Neural progenitor cell (in vitro differentiated cells): ENCODE data around the gene RNFT2.

Experiments
- EZH2phosphoT487 ChIP-seq: fragments of 200-600 bp; sonication (generic); IDR thresholded peaks from 2 replicates; pipeline ENCODE4 v1.6.1; 2017; ENCODE audit warnings: antibody characterized with exemption
- TF ChIP-seq, protein P1 (sequence below): fragments of 200-600 bp; sonication (generic); IDR thresholded peaks from 2 replicates; pipeline ENCODE4 v1.5.1; 2017; ENCODE audit warnings: antibody characterized with exemption, mild to moderate bottlenecking

DNA sequence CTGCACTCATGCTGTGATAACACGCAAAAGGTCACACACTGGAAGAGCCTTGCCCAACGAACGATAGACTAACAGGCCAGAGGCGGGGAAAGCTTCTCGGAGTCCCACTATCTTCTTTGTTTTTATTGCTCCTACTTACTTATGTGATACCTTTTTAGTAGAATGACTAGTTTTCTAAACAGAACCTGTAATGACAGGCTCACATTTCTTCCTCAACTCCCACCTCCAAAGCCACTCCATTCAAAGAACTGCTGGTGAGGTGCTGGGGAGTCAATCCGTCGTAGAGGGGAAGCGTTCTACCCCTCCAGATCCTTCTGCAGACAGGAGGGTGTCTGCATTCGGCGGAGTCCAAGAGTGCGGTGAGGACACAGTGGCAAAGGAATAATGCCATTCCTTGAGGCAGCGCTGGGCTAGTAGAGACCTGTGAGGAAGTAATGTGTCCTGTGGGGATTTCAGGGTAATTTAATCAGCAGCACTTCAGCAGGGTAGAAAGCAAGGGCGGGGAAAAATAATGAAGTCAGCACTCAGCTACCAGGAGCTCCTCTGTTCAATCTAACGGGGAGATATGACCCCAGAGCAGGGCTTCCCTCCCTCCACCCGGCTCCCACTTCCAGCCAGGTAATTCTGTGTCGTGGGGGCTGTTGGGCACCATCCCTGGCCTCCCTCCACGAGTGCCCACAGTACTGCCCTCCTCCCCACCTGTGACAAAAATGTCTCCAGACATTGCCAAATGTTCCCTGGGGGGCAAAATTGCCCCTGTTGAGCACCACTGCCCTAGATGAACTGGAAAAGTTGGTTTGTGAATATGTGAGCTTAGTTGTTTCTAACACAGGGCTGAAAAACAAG, 25.4 kb upstream of the RNFT2 start:
- no peak for TF ChIP-seq EZH2phosphoT487
- TF ChIP-seq, protein P1, sequence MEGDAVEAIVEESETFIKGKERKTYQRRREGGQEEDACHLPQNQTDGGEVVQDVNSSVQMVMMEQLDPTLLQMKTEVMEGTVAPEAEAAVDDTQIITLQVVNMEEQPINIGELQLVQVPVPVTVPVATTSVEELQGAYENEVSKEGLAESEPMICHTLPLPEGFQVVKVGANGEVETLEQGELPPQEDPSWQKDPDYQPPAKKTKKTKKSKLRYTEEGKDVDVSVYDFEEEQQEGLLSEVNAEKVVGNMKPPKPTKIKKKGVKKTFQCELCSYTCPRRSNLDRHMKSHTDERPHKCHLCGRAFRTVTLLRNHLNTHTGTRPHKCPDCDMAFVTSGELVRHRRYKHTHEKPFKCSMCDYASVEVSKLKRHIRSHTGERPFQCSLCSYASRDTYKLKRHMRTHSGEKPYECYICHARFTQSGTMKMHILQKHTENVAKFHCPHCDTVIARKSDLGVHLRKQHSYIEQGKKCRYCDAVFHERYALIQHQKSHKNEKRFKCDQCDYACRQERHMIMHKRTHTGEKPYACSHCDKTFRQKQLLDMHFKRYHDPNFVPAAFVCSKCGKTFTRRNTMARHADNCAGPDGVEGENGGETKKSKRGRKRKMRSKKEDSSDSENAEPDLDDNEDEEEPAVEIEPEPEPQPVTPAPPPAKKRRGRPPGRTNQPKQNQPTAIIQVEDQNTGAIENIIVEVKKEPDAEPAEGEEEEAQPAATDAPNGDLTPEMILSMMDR = no peak
